MG63 (cell line): ENCODE measurements around the gene PRKAG2. TPM values are rescaled to one million over a fixed set of nuclear protein-coding genes. Genes with fewer than 3 reads are reported as not detected.
"Not testable (repeated sequence)": the region's sequence is repeated elsewhere in the genome, so short reads cannot be mapped to it uniquely, and the experiment has no call there.

Experiments used
- DNase-seq: peaks from one replicate; pipeline ENCODE4 v3.0.0-alpha.2; 2020
- H3K27me3 ChIP-seq: fragments of 250-450 bp; sonication (Bioruptor Pico); 2 replicates; pipeline ENCODE4 v1.5.1; 2020; ENCODE audit warnings: mild to moderate bottlenecking, moderate library complexity
- H3K36me3 ChIP-seq: fragments of 250-450 bp; sonication (Bioruptor Pico); 2 replicates; pipeline ENCODE4 v1.5.1; 2020; ENCODE audit warnings: mild to moderate bottlenecking, moderate library complexity
- H3K4me3 ChIP-seq: fragments of 250-450 bp; sonication (Bioruptor Pico); 2 replicates; pipeline ENCODE4 v1.5.1; 2020; ENCODE audit warnings: mild to moderate bottlenecking, moderate library complexity
- H3K9me3 ChIP-seq: fragments of 250-450 bp; sonication (Bioruptor Pico); 2 replicates; pipeline ENCODE4 v1.5.1; 2020; ENCODE audit warnings: mild to moderate bottlenecking, moderate library complexity
- total RNA-seq: library from RNA; depleted of rRNA; stranded (reverse); fragments of >200 nt; shearing (Covaris generic); gene quantifications from 2 replicates; pipeline ENCODE4 v1.2.3, GENCODE V29; 2014; ENCODE audit warnings: low replicate concordance

Gene PRKAG2
- total RNA-seq, 1 experiment from 2014 or later = 15.2 TPM

GRCh38 chr7:151891753-151892152 lies 14.8 kb upstream of the PRKAG2 start:
- H3K27me3 ChIP-seq = peaks cover 7% of the 10 kb centered on the region; the same call in 1 of the 2 replicates
- DNase-seq = no peak
- no peaks in the 10 kb centered on the region for H3K9me3 ChIP-seq
- no peaks in the 10 kb centered on the region for H3K36me3 ChIP-seq
- H3K4me3 ChIP-seq = no peak overlapping the region

GRCh38 chr7:151891182-151891581 lies 14.3 kb upstream of the PRKAG2 start:
- Histone ChIP-seq H3K27me3 (peaks cover 7% of the 10 kb centered on the region; the same call in 1 of the 2 replicates), H3K4me3 (no peak overlapping the region), H3K9me3 (no peaks in the 10 kb centered on the region), H3K36me3 (no peaks in the 10 kb centered on the region)
- DNase-seq = no peak

GRCh38 chr7:151890355-151891004 lies 13.6 kb upstream of the PRKAG2 start:
- peaks cover 7% of the 10 kb centered on the region; the same call in 1 of the 2 replicates for H3K27me3 ChIP-seq

GRCh38 chr7:151889406-151890354 lies 12.8 kb upstream of the PRKAG2 start:
- Histone ChIP-seq H3K9me3 (no peaks in the 10 kb centered on the region), H3K27me3 (peaks cover 7% of the 10 kb centered on the region; the same call in 1 of the 2 replicates), H3K36me3 (no peaks in the 10 kb centered on the region), H3K4me3 (no peak overlapping the region)
- DNase-seq = no peak

More at GRCh38 chr7:151890355-151891004, 13.6 kb upstream of the PRKAG2 start:
- no peak for DNase-seq
- H3K36me3 ChIP-seq = no peaks in the 10 kb centered on the region
- no peaks in the 10 kb centered on the region for H3K9me3 ChIP-seq
- H3K4me3 ChIP-seq = no peak overlapping the region

- Histone ChIP-seq H3K36me3 (no peaks in the 10 kb centered on the region), H3K27me3 (peaks cover 7% of the 10 kb centered on the region; the same call in 1 of the 2 replicates), H3K9me3 (no peaks in the 10 kb centered on the region), H3K4me3 (no peak overlapping the region)
- no peak for DNase-seq
Observed at GRCh38 chr7:151888079-151889067, 11.5 kb upstream of the PRKAG2 start.

GRCh38 chr7:151886783-151887182 lies 9.9 kb upstream of the PRKAG2 start:
- H3K27me3 ChIP-seq = peaks cover 7% of the 10 kb centered on the region; the same call in 1 of the 2 replicates

GRCh38 chr7:151885202-151885580 lies 8.3 kb upstream of the PRKAG2 start:
- no peaks in the 10 kb centered on the region for H3K9me3 ChIP-seq
- no peak for DNase-seq
- no peaks in the 10 kb centered on the region for H3K27me3 ChIP-seq
- no peaks in the 10 kb centered on the region for H3K36me3 ChIP-seq
- no peak overlapping the region for H3K4me3 ChIP-seq

More at GRCh38 chr7:151886783-151887182, 9.9 kb upstream of the PRKAG2 start:
- Histone ChIP-seq H3K4me3 (no peak overlapping the region), H3K9me3 (no peaks in the 10 kb centered on the region), H3K36me3 (no peaks in the 10 kb centered on the region)
- no peak for DNase-seq

GRCh38 chr7:151884312-151885201 lies 7.6 kb upstream of the PRKAG2 start:
- Histone ChIP-seq H3K9me3 (no peaks in the 10 kb centered on the region), H3K36me3 (no peaks in the 10 kb centered on the region), H3K27me3 (no peaks in the 10 kb centered on the region), H3K4me3 (no peak overlapping the region)
- no peak for DNase-seq

- no peaks in the 10 kb centered on the region for H3K9me3 ChIP-seq
- DNase-seq = no peak
- H3K4me3 ChIP-seq = no peak overlapping the region
- H3K27me3 ChIP-seq = no peaks in the 10 kb centered on the region
- H3K36me3 ChIP-seq = no peaks in the 10 kb centered on the region
Observed at GRCh38 chr7:151883857-151884256, 6.9 kb upstream of the PRKAG2 start.

- Histone ChIP-seq H3K4me3 (no peak overlapping the region), H3K9me3 (no peaks in the 10 kb centered on the region), H3K27me3 (peaks cover 6% of the 10 kb centered on the region)
Observed at GRCh38 chr7:151882734-151883133, 5.8 kb upstream of the PRKAG2 start.

GRCh38 chr7:151880688-151881087 lies 3.8 kb upstream of the PRKAG2 start:
- no peak overlapping the region for H3K4me3 ChIP-seq
- H3K36me3 ChIP-seq = no peaks in the 10 kb centered on the region
- DNase-seq = no peak
- no peaks in the 10 kb centered on the region for H3K9me3 ChIP-seq
- peaks cover 6% of the 10 kb centered on the region for H3K27me3 ChIP-seq

More at GRCh38 chr7:151882734-151883133, 5.8 kb upstream of the PRKAG2 start:
- no peaks in the 10 kb centered on the region for H3K36me3 ChIP-seq
- no peak for DNase-seq

GRCh38 chr7:151877911-151878835 lies 1.3 kb upstream of the PRKAG2 start:
- DNase-seq = no peak
- Histone ChIP-seq H3K36me3 (no peaks in the 10 kb centered on the region), H3K27me3 (peaks cover 6% of the 10 kb centered on the region), H3K9me3 (no peaks in the 10 kb centered on the region), H3K4me3 (no peak overlapping the region)

GRCh38 chr7:151875942-151876898 lies 695 bp downstream of the PRKAG2 start:
- H3K4me3 ChIP-seq = peak overlapping the region; percentile 46
- H3K9me3 ChIP-seq = no peaks in the 10 kb centered on the region
- DNase-seq = peak; percentile 32
- peaks cover 6% of the 10 kb centered on the region for H3K27me3 ChIP-seq
- H3K36me3 ChIP-seq = no peaks in the 10 kb centered on the region

- DNase-seq, H3K27me3 ChIP-seq, H3K4me3 ChIP-seq, H3K9me3 ChIP-seq, H3K36me3 ChIP-seq: not testable (repeated sequence)
Observed at GRCh38 chr7:151874479-151874878, 2.4 kb downstream of the PRKAG2 start.
